NCI-H1694 (cell line): ENCODE results near the gene SLCO1B1.

Source experiments
- DNase-seq: peaks from one replicate; lab custom pipeline; 2025; lab: John Stamatoyannopoulos, UW

SLCO1B1 gene

DNA sequence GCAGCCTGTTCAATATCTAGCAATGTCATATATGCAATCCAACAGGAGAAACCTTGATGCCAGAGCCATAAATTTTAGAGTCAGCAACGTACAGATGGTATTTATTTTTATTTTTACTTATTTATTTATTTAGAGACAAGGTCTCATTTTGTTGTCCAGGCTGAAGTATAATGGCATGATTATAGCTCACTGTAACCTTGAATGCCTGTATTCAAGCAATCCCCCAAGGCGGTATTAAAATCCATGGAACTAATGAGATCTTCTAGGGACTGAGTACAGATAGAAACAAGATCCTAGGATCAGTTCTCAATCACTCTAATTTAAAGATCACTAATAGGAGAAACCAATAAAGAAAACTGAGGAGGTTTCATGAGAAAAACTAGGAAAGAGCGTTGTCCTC is 89.3 kb downstream of the SLCO1B1 start:
- DNase-seq: no peak

DNA sequence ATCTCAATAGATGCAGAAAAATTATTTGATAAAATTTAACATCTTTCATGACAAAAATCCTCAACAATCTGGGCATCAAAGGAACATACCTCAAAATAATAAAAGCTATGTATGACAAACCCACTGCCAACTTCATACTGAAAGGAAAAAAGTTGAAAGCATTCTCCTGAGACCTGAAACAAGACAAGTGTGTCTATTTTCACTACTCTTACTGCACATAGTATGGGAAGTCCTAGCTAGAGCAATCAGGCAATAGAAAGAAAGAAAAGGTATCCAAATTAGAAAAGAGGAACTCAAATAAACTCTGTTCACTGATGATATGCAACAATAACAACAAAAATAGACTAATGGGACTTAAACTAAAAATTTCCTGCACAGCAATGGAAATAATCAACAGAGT is 90.1 kb downstream of the SLCO1B1 start:
- DNase-seq: no peak

DNA sequence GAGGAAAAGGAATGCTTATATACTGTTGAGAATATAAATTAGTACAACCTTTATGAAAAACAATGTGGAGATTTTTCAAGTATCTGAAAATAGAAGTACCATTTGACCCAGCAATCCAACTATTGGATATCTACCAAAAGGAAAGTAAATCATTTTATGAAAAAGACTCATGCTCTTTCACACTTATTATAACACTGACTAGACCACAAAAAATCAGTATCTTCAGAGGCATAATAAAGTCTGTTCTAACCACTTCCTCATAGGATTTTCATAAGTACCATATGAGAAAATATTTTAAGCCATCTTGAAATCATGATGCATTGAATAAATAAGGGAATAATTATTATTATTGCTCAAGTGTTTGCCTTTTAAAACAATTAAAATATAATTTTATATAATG is 90.8 kb downstream of the SLCO1B1 start:
- no peak for DNase-seq

DNA sequence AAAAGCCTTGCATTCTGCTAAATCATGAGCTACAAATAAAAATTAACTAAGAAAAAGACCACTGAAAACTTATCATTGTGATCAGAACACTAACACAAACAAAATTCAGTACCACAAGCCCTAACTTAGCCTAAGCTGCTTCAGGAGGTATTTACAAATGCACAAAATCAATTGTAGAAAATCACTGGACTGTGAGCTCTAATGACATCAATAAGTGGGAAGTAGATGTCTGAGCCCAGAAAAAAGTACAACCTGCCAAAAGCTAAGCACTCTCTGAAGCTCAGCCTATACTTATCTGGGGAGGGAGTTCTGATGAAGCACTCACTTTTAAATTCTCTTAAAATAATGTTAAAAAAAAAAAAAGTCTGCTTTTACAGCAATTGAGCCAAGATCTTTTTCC is 92.9 kb downstream of the SLCO1B1 start:
- DNase-seq: no peak

DNA sequence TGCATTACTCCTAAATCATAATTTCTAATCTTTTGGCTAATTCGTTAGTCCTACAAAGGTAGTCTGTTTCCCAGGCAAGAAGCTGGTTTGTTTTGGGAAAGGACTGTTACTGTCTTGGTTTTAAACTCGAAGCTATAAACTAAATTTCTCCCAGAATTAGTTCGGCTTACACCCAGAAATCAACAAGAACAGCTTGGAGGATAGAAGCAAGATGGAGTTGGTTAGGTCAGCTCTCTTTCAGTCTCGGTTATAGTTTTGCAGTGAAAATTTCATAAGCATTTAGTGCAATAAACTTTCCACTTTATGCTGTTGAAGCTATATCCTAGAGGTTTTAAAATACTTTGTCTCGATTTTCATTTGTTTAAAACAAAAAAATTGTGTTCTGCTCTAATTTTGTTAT is 103.4 kb downstream of the SLCO1B1 start:
- no peak for DNase-seq

DNA sequence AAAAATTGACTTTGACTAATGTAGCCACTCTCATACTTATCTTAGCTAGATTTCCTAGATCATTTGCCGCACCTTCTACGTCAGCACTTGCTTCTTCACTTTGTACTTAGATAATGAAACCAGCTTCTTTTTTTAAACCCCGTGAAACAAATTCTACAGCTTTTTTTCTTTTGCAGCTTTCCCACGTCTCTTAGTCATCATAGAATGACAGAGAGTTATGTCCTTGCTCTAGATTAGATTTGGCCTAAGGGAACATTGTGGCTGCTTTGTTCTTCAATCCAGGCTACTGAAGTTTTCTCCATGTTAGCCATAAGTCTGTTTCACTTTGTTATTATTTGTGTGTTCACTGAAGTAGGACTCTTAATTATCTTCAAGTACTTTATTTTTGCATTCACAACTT is 108.9 kb downstream of the SLCO1B1 start:
- no peak for DNase-seq

DNA sequence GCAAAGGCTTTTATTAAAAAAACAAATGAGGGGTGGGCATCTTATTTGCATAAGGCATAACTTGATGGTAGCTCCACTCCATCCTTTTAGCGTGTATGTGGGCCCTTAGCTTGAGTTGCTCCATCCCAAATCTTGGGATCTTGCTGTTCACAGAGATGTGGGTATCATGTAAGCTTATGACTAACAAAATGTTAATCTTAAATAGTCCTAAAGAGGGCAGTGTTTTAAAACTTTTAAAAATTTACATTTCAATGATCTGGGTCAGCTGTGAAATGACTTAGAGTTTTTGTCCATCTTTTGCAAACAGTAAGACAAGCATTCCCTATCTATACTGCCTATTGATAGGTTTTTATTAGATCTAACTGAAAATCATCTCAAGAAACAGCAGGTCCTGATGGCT is 117.7 kb downstream of the SLCO1B1 start:
- DNase-seq: peak; percentile 28

DNA sequence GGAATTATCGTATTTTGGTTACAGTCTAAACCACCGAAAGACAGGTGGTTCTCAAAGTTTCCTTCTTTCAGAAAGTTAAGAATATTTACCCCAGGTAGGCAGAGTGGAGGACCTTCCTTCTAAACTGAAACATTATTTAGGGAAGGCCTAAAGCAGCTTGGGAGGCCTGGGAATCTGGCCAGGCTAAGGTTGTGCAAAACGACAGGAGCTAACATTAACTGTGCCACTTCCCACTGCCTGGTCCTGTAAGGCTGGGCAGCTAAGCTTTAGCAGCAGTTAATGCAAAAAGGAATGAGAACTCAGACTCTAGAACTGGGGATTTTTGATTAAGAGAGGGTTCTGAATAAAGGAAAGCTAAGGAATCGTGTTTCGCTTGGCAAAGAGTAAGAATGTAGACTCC is 121.1 kb downstream of the SLCO1B1 start:
- no peak for DNase-seq

DNA sequence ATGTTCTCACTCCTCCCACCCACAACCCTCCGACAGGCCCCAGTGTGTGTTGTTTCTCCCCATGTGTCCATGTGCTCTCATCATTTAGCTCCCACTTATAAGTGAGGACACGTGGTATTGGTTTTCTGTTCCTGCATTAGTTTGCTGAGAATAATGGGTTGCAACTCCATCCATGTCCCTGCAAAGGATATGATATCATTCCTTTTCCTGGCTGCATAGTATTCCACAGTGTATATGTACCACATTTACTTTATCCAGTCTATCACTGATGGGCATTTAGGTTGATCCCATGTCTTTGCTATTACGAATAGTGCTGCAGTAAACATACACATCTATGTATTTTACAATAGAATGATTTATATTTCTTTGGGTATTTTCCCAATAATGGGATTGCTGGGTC is 126.2 kb downstream of the SLCO1B1 start:
- no peak for DNase-seq

DNA sequence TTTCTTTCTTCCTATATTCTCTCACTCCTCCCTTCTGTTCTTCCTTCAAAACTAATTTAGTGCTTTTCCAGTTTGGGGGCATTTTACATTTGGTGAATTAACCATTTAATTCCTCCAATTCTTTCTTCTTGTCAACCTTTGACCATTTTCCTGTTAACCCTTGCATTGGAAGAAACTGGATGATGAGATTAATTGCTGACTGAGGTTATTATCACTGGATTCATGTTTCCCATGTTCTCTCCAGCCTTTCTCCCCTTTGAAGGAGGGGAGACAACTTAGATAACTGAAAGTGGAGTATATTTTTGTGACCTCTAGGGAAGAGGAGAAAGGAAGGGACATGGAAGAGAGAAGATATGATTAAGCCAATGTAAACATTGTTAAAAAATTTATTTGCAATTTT is 133.2 kb downstream of the SLCO1B1 start:
- DNase-seq: no peak

DNA sequence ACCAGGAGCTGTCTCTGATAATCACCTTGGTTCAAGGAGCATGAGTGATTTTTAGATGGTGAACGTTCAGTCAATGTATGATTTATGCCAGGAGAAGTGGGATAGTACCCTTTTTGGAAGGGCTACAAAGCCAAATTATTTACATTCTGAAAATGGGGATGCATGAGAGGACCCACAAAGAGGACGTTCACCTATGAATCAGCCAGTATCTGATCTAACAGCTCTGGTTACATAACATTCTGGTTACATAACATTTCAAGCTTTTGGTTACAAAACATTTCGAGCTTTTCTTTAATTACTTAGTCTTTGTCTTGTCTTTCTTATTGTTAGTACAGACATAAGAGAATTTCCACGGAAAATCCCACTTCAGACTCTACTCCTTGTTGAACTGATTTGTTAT is 134.9 kb downstream of the SLCO1B1 start:
- DNase-seq: no peak

DNA sequence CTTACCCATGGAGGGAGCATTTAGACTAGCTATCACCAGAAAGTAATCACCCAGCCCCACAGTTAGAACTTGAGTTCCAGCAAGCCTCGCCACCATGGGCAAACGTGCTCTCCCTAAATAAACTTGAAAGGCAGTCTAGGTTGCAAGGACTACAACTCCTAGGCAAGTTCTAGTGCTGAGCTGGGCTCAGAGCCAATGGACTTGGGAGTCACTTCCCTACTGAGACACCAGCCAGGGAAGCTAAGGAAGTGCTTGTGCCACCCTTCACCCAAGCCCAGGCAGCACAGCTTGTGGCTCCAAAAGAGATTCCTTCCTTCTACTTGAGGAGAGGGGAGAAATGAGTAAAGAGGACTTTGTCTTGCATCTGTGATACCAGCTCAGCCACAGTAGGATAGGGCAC is 145.8 kb downstream of the SLCO1B1 start:
- no peak for DNase-seq
